Testis (tissue), 2 donors: Measurements from ENCODE around the gene GFOD1.
"Not testable (repeated sequence)": the region's sequence is repeated elsewhere in the genome, so short reads cannot be mapped to it uniquely, and the experiment has no call there.

Experiments
- CTCF ChIP-seq, 3 experiments: fragments of 450-650 bp in 2 of 3; fragments of 200-600 bp in 1 of 3; sonication (generic) in 1 of 3; IDR thresholded peaks; one replicate each; pipeline ENCODE4 v1.5.1; 2016 to 2019; ENCODE audit warnings: antibody characterized with exemption in 3 of 3, mild to moderate bottlenecking in 2 of 3, moderate library complexity in 1 of 3
- POLR2A ChIP-seq: fragments of 450-650 bp; IDR thresholded peaks from one replicate; pipeline ENCODE4 v1.6.1; 2017; ENCODE audit warnings: antibody characterized with exemption, mild to moderate bottlenecking, moderate library complexity

- TF ChIP-seq POLR2A; CTCF (IDR thresholded peaks at IDR 0.05): not testable (repeated sequence)
Measured at GRCh38 chr6:13511141-13511571, 23.8 kb upstream of the GFOD1 start.
